K562 (cell line): Measurements from ENCODE around the gene ZNF346. TPM values are rescaled to one million over a fixed set of nuclear protein-coding genes. Genes with fewer than 3 reads are reported as not detected.

Experiments
- ARHGAP35 ChIP-seq: fragments of 450-650 bp; IDR thresholded peaks from 2 replicates; pipeline ENCODE4 v1.6.1; 2018; ENCODE audit not compliant: partially characterized antibody
- BCL6 ChIP-seq: fragments of 250-450 bp; sonication (Bioruptor Pico); IDR thresholded peaks from 2 replicates; pipeline ENCODE4 v1.4.0; 2020
- EP300 ChIP-seq: IDR thresholded peaks from 2 replicates; pipeline ENCODE4 v1.6.1; 2012; ENCODE audit warnings: low read length, improper control_type of control experiment
- ETV5 ChIP-seq: sonication (generic); formaldehyde crosslinking; IDR thresholded peaks from 2 replicates; pipeline ENCODE4 v1.4.0; 2020; ENCODE audit warnings: low read depth, mild to moderate bottlenecking, missing genetic modification reagents
- KDM2B ChIP-seq: fragments of 250-450 bp; sonication (Bioruptor Pico); IDR thresholded peaks from 2 replicates; pipeline ENCODE4 v1.8.0; 2021; ENCODE audit warnings: mild to moderate bottlenecking, moderate library complexity
- L3MBTL2 ChIP-seq: fragments of 450-650 bp; IDR thresholded peaks from 2 replicates; pipeline ENCODE4 v1.6.1; 2016; ENCODE audit warnings: mild to moderate bottlenecking, moderate library complexity
- NCOA1 ChIP-seq: fragments of 450-650 bp; IDR thresholded peaks from 2 replicates; pipeline ENCODE4 v1.6.1; 2016; ENCODE audit warnings: low read depth
- POU5F1 ChIP-seq: fragments of 150-350 bp; IDR thresholded peaks from 2 replicates; pipeline ENCODE4 v1.6.1; 2014; ENCODE audit warnings: borderline replicate concordance, low read length, low read depth, mild to moderate bottlenecking; ENCODE audit not compliant: partially characterized antibody
- SMAD4 ChIP-seq: fragments of 250-450 bp; sonication (Bioruptor Pico); conservative IDR thresholded peaks from 2 replicates; pipeline ENCODE4 v1.8.0; 2021; ENCODE audit warnings: inconsistent platforms, mild to moderate bottlenecking, moderate library complexity
- SMC3 ChIP-seq: conservative IDR thresholded peaks from 2 replicates; pipeline ENCODE4 v1.6.1; 2011; ENCODE audit warnings: low read depth, low read length, improper control_type of control experiment; ENCODE audit not compliant: insufficient read depth
- THRAP3 ChIP-seq: fragments of 450-650 bp; IDR thresholded peaks from 2 replicates; pipeline ENCODE4 v1.6.1; 2016; ENCODE audit warnings: mild to moderate bottlenecking, inconsistent platforms, borderline replicate concordance
- ZBTB5 ChIP-seq: fragments of 450-650 bp; IDR thresholded peaks from 2 replicates; pipeline ENCODE4 v1.6.1; 2017; ENCODE audit warnings: antibody characterized with exemption
- ZFX ChIP-seq: sonication (generic); formaldehyde crosslinking; IDR thresholded peaks from 2 replicates; pipeline ENCODE4 v1.8.0; 2022; ENCODE audit warnings: mild to moderate bottlenecking, missing genetic modification reagents, moderate library complexity
- polyA plus RNA-seq, 8 experiments: library from polyadenylated mRNA; depleted of rRNA in 4 of 8; stranded (reverse) in 5 of 8; unstranded in 3 of 8; fragments of >200 nt; fragmentation: Nextera tagmentation in 2 of 8; fragmentation: Illumina TruSeq in 1 of 8; extraction: Ambion mirVana in 2 of 8; extraction: Trizol in 1 of 8; gene quantifications; 2 replicates each; pipeline versions ENCODE4 v1.2.1 to v1.2.3, GENCODE V29; 2011 to 2014; ENCODE audit warnings: inconsistent platforms in 1 of 8, missing spikeins in 1 of 8
- total RNA-seq, 7 experiments: library from RNA; depleted of rRNA in 6 of 7; stranded (reverse); fragments of >200 nt in 6 of 7; fragmentation: Illumina TruSeq in 2 of 7; extraction: Trizol in 2 of 7; gene quantifications; 2 replicates each; pipeline versions ENCODE4 v1.2.1 to v1.2.3, GENCODE V29; 2011 to 2021; ENCODE audit warnings: low replicate concordance in 1 of 7
- TF ChIP-seq, protein P1 (sequence below): fragments of 250-450 bp; sonication (Bioruptor Pico); IDR thresholded peaks from 2 replicates; pipeline ENCODE4 v1.4.0; 2020; ENCODE audit warnings: borderline replicate concordance
- TF ChIP-seq, protein P2 (sequence below): sonication (generic); formaldehyde crosslinking; IDR thresholded peaks from 2 replicates; pipeline ENCODE4 v1.4.0; 2020; ENCODE audit warnings: mild to moderate bottlenecking, missing genetic modification reagents

Gene ZNF346
- total and polyA plus RNA-seq, 9 of the 15 experiments (the other 6 are each of a cell fraction or from before 2014, with no cell fraction given): 5.0 to 25.1 (median 20.1) TPM

DNA sequence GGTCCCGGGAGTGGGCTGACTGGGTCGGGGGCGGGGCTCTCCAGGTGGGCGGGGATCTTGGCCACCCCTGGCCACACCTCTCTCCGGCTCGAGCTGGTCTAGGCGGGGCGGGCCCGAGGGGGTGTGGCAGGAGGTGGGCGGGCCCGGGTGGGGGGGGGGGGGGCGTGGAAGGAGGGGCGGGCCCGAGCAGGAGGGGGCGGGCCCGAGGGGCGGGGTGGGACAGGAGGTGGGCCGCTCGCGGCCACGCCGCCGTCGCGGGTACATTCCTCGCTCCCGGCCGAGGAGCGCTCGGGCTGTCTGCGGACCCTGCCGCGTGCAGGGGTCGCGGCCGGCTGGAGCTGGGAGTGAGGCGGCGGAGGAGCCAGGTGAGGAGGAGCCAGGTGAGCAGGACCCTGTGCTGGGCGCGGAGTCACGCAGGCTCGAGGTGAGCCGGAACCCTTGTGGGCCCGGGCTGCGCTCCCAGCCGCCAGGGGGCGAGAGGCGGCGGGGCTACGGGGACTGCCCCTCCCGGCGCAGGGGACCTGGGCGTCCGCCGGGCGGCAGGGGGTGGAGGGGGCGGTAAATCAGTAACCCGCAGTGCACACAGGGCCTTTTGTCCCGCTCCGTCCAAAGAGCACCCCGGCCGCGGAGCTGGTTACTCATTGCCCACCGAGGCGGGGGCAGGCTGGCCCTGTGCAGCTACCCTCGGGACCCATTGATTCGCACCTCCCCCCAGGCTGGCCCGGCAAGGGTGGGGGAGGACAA is 64.3 kb downstream of the ZNF346 start, which contains the start of gene FGFR4 (continued):
- TF ChIP-seq POU5F1 (no peak), L3MBTL2 (peak; percentile 73), KDM2B (CRISPR knock-in tag) (0 out of 2 replicates have a peak, but pooled peaks have one; percentile 73), SMC3 (no peak; the same call in 1 of the 2 replicates), ZFX (CRISPR knock-in tag) (peak; percentile 80), BCL6 (no peak), ETV5 (peak; percentile 65; the same call in 1 of the 2 replicates), EP300 (no peak), SMAD4 (CRISPR knock-in tag) (no peak; the same call in none of the 2 replicates), NCOA1 (0 out of 2 replicates have a peak, but pooled peaks have one; percentile 20), THRAP3 (no peak), ZBTB5 (no peak), ARHGAP35 (no peak)
- TF ChIP-seq, protein P1, sequence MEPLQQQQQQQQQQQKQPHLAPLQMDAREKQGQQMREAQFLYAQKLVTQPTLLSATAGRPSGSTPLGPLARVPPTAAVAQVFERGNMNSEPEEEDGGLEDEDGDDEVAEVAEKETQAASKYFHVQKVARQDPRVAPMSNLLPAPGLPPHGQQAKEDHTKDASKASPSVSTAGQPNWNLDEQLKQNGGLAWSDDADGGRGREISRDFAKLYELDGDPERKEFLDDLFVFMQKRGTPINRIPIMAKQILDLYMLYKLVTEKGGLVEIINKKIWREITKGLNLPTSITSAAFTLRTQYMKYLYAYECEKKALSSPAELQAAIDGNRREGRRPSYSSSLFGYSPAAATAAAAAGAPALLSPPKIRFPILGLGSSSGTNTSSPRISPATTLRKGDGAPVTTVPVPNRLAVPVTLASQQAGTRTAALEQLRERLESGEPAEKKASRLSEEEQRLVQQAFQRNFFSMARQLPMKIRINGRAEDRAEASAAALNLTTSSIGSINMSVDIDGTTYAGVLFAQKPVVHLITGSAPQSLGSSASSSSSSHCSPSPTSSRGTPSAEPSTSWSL (CRISPR knock-in tag): no peak
- TF ChIP-seq, protein P2, sequence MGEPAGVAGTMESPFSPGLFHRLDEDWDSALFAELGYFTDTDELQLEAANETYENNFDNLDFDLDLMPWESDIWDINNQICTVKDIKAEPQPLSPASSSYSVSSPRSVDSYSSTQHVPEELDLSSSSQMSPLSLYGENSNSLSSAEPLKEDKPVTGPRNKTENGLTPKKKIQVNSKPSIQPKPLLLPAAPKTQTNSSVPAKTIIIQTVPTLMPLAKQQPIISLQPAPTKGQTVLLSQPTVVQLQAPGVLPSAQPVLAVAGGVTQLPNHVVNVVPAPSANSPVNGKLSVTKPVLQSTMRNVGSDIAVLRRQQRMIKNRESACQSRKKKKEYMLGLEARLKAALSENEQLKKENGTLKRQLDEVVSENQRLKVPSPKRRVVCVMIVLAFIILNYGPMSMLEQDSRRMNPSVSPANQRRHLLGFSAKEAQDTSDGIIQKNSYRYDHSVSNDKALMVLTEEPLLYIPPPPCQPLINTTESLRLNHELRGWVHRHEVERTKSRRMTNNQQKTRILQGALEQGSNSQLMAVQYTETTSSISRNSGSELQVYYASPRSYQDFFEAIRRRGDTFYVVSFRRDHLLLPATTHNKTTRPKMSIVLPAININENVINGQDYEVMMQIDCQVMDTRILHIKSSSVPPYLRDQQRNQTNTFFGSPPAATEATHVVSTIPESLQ (CRISPR knock-in tag): no peak
